ENCODE measurements around the gene LGALS3BP. TPM values are rescaled to one million over a fixed set of nuclear protein-coding genes. Genes with fewer than 3 reads are reported as not detected.

Gene LGALS3BP
- total RNA-seq, 2 donors from 2014 or later = 390 to 448 TPM

DNA sequence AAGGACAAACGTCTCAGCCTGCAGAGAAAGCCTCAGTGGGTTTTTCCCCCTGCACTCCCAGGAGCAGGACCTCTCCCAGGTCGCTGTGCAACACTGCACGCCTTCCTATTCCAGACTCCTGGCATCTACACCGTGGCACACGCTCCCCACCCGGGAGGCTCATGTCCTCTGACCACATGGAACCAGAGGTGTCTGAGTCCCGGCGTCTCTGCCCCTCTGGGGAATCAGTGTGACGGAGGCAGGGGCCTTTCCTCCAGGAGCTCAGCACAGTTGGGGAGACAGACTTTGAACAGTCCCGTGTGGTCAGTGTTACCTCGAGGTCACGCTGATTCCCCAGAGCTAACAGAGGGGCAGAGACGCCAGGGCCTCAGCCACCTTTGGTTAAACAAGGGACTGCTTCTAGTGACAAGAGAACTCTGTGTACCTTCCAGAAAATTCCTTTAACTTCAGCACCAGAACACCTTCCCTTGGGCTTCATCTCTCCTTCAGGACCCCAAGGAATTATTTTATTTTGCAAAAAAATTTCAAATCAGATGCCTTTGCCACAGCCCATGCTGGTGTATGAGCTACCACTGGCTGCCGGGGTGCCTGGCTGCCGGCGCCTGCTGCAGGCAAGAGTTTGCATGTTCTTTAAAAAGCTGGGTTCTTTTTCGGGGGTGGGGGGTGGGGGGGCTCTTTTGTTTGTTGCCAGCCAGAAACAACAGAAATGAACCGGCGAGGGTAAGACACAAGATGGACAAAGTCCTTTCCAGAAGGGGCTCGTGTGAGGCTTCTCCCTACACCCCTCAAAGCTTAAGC lies 23.3 kb upstream of the LGALS3BP start:
- DNase-seq (no peak), ATAC-seq (peak in 1 of 2 donors; percentile 27)

DNA sequence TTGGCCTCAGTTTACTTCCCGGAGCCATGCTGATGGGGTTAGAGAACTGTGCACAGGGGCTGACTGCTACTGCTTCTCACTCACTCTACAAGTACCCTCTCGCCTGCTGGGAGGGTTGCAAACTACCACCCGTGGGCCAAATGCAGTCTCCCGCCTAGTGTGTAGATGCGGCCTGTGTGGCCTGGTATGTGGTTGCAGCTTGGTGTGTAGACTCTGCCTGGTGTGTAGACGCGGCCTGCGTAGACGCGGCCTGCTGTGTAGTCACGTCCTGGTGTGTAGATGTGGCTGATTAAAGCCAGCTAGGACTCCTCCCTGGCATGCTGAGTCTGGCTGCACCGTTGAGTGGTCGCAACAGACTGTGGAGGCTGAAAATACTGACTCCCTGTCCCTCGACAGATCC lies 22.6 kb upstream of the LGALS3BP start:
- ATAC-seq = no peak
- intact Hi-C loops (cut with DNase I) = no loop called here
- DNase-seq = no peak

More for the DNA sequence above, 23.3 kb upstream of the LGALS3BP start:
- intact Hi-C loops (cut with DNase I) = no loop called here

DNA sequence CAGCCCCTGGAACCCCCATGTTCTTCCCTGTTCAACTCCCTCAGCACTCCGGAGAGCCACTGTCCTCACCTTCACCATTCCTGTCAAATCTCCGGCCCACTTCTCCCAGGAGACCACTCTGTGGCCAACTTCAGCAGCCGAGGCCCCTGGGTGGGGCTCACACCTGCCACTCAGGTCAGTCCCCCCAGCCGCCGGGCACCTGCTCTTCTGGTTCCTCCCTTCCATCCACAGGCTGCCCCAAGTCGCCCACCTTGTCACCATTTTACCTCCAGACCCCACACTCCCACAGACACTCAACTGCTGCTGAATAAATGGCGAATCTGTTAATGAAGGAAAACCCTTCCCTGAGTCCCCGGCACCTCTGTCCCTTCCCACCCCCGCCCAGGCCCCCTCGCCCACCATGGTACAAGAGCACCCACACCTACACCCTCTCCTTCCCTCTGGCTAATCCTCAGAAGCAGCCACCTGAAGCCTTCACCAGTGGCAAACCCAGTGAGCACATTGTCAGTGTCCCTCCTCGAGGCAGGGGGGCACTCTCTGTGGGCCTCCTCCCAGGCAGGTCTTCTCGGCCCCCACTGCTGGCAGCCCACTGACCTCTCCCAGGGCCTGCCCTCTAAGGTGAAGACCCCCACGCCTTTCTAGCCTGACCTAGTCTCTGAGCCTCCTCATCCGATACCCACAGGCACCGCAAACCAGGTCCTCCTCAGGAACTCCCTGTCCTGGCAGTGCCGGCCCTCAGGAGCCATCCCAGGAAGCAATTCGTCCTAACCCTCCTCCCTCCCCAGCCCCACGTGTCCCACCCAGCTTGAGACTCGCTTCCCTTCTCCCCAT lies 21.7 kb upstream of the LGALS3BP start:
- DNase-seq (no peak), ATAC-seq (no peak)
- intact Hi-C loops (cut with DNase I) = no loop called here

DNA sequence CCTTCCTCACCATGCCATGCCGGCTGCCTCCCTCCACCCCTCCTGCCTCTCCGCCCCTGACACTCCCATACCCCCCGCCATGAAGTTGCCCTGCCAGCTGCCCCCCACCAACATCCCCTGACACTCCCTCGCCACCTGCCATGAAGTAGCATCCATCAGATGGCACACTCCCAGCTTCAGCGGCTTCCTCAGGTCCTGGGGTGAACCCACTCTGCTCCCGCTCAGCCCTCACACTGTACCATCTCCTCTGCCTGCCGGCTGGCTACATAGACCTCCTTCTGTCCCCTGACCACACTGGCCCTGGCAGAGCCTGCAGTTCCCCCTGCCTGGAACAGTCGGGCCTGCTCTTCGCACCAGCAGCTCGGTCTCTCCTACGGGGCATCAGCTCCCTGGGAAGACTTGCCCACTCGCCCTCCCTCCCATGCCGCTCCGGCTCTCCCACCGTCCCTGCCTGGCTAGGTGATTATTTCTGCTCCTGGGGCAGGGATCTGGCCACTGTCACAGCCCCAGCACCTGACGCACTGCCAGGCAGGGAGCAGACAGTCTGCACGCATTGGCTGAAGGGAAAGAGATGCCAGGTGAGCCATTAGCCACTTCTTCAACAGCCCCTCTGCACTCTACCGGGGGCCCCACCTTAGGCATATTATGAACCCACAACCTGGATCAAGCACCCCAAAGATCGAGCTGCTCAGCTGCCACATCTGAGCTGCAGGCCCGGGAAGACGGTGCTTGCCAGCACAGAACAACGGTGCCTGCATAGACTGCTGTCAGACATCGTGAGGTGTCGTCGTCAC lies 20.9 kb upstream of the LGALS3BP start:
- intact Hi-C loops (cut with DNase I) = no loop called here
- ATAC-seq (no peak), DNase-seq (no peak)

DNA sequence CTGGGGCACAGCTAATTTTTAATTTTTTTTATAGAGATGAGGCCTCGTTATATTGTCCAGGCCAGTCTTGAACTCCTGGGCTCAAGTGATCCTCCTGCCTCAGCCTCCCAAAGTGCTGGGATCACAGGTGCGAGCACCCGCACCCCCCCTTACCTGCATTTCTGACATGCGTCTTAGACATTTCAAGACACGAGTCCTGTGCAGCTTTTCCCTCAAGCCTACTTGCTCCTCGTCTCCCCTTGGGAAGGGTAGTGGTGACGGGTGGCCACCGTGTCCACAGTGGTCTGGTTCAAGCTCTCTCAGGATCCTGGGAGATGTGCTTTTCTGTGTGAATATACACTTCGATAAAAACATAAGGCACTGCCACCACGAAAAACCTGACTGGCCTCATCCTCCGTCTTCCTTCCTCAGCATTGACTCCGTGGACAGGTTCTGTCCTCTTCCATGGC lies 20.2 kb upstream of the LGALS3BP start:
- ATAC-seq (no peak), DNase-seq (no peak)
- intact Hi-C loops (cut with DNase I) = no loop called here

DNA sequence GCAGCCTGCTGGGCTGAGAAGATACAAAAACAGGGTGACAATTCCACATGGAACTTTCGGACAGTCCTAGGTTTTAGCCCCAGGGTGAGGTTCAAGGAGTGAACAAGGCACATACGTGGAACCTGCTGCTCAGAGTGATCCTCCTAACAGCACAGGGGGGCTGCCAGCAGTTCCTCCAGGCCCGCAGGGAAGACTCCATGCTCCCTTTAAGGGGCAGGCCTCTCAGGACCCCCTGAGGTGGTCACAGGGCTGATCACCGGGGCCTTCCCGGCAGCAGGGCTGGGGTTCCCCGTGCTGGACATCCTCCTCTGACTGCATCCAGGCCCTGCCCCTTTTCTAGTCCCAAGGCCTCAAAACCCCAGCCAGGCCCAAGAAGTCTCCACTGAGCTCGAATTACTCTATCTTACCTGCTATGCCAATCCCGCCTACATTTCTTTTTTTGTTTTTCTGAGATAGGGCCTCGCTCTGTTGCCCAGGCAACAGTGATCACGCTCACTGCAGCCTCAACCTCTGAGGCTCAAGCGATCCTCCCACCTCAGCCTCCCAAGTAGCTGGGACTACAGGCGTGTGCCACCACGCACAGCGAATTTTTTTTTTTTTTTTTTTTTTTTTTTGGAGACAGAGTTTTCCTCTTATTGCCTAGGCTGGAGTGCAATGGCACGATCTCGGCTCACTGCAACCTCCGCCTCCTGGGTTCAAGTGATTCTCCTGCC lies 19.5 kb upstream of the LGALS3BP start:
- ATAC-seq = no peak
- intact Hi-C loops (cut with DNase I) = no loop called here

DNA sequence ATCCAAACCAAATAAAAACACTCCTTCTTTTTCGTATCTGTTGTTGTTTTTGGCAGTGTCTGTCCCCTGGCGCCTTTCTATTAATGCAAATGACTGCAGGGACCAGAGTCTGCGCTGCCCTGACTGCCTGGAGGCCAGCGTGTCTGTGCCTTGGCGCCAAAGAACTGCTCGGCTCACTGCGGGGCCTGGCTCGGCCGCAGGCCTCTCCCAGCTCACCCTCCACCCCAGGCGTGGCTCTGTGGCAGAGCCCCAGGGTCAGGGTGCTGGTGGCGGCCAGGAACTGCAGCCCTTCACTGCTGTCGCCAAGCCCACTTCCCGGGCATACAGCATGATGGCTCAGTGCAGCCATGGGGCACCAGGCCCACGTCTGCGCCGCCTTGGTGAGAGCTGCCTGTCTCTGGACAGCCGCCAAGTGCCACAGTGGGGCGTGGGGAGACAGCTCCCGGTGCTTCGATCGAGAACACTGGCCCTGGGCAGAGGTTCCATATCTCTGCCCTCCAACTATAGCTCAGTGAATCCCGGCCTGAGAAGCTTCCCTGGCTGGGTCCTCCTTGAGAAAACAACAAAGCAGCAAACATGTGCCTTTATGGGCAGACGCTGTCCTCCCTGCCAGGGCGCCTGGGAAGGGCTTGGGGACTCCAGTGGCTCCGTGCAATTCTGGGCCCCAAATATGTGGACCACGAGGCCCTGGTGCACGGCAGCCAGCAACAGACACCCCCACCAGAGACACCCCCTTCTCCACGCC lies 18.8 kb upstream of the LGALS3BP start:
- DNase-seq = peak; percentile 77
- ATAC-seq = peak; percentile 77 to 80
- intact Hi-C loops (cut with DNase I) = no loop called here

More for the DNA sequence above, 19.5 kb upstream of the LGALS3BP start:
- no peak for DNase-seq

DNA sequence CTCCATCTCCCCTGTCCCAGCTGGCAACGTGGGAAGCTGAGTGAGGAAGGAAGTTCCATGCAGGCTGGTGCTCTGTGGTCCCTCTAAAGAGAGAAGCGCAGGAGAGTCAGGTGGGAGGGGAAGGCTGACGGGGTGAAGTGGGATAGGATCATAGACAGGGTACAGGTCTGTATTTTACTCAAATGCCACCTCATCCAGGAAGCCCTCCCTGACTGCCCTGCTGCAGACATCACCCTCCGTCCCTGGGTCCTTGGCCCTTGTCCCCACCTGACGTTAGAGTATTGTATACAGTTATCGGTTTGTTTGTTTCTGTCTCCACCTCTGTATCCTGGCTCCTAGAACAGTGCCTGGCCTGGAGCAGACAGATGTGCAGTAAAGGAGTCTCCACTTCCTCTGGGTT lies 18.2 kb upstream of the LGALS3BP start:
- ATAC-seq (no peak), DNase-seq (no peak)
- intact Hi-C loops (cut with DNase I) = no loop called here

DNA sequence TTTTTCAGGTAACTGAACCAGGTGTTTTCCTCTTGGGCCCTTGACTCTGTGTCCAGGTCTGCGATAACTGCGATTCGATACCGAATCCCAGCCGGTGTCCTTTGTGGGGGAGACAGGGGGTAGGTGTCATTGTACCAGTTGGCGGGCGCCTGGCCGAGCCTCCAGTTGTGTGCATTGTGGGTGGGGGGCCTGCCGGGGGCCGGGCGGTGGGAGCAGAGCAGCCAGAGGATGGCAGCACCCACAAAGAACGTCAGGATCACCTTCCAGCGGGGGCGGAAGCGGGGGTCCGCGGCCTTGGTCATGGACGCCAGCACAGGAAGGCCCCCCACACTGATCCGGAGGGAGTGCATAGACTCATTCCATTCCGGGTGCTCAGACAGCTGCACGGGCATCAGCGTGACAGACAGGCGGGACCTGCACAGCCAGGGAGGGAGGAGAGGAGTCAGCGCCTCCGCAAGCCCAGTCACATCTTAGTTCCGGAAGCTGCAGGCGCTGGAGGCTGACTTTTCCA lies 17.6 kb upstream of the LGALS3BP start:
- intact Hi-C loops (cut with DNase I) = no loop called here
- ATAC-seq (no peak), DNase-seq (no peak)

DNA sequence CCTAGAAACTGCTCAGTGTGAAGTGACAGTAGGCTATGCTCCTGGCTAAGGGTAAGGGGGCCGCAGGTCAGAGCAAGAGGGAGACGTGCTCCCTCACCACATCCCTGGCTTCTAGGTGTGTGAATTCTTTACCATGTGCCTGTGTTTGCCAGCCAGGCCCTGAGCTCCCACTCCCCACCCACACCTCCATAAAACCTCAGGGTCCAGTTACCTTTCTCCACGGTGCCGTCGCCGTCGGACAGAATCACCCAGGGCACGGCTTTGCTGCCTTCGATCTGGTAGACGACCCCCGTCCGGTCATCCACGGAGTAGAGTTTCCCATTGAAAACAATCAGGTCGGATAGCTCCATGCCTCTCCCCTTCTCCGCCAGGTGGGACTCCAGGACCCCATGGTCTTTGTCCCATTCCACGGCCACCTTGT lies 17.1 kb upstream of the LGALS3BP start:
- ATAC-seq (no peak), DNase-seq (no peak)
- intact Hi-C loops (cut with DNase I) = no loop called here

DNA sequence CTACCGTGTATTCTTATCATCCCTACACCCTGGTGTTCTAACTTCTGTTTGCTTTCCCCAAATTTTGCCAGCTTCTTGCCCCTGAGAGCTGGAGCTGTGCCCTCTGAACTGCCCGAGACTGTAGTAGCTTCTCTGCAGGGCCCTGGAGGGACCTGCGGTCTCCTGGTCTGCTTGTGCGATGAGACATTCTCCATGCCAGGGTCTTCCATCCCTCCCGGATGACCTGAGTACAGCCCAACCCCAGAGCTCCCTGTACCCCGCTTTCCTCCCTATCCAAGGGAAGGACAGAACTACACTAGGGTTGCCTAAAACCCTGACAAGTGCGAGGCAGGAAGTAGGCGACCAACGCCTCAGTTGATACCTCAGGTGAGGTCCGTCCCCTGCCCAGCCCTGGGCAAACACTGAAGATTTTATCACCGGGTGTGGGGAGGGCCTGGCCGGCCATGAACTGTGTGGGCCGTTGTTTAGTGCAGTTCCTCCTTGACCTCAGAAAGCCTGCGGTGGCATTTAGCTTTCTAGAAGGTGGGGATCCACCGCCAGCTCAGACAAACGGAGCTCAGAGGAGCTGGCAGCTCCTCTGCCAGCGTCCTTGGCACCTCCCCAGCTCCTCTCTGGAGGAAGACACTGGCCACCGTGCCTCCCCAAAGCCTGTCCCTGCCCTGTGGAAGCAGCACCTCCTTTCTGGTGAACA lies 16.2 kb upstream of the LGALS3BP start:
- DNase-seq (no peak), ATAC-seq (no peak)
- intact Hi-C loops (cut with DNase I) = no loop called here

DNA sequence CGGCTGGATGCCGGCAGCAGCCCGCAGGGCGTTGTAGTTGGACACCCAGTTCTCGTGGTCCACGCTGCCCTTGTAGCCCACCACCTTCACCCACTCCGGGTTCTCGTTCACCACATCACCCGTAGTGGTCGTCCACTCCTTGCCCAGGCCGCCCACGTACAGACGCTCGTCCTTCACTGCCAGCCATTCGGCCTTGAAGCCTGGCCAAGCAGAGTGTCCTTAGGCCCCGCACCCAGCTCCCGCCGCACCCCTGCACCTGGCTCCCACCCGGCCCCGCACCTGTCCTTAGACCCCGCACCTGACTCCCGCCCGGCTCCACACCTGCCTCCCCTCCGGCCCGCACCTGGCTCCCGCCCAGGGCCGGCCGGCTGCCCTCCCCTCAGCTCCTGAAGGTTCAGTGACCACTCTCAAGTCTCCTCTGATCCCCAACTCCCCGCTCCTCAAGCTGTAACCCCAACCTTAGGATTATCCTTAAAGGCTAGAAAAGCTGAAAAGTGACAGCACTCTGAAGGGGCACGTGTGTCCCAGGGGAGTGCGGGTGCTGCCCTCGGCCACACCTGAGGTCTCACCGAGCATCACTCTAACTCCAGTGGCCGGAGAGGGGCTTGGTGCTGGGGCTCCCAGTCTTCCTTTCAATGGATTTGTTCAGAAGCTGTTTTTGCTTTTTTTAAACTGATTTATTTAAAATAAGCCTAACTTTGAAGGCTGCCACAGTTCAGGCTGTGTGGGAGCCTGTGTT lies 15.5 kb upstream of the LGALS3BP start:
- ATAC-seq (no peak), DNase-seq (no peak)
- intact Hi-C loops (cut with DNase I) = no loop called here

DNA sequence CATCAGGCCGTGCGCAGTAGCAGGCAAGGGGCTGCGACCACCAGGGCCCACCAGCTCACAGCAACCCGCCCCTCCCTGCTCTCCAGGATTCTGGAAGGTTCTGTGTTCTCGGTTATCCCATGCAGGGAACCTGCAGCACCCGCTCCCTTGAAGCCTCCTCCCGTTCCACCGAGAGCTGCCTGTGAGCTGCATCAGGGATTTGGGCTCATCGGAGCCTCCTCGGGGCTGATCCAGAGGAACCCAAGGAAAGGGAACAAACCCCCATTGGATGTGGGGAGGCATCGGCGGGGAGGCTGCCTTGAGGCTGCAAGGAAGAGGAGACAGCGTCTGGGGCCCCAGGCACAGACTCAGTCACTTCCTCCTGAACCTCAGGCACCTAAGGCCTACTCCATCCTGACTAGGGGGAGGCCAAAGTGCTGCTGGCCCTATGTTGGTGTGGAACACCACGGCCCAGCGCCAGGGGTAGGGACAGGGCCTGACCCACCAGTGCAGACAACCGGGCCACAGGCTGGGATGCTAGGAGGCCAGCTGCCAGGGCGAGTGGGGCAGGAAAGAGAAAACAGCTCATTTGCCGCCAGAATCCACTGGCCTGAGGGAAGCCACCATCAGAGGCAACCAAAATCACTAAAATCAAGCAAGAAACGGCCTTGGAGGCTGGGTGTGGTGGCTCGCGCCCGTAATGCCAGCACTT lies 14.4 kb upstream of the LGALS3BP start:
- intact Hi-C loops (cut with DNase I) = no loop called here
- DNase-seq = no peak
- ATAC-seq = no peak

DNA sequence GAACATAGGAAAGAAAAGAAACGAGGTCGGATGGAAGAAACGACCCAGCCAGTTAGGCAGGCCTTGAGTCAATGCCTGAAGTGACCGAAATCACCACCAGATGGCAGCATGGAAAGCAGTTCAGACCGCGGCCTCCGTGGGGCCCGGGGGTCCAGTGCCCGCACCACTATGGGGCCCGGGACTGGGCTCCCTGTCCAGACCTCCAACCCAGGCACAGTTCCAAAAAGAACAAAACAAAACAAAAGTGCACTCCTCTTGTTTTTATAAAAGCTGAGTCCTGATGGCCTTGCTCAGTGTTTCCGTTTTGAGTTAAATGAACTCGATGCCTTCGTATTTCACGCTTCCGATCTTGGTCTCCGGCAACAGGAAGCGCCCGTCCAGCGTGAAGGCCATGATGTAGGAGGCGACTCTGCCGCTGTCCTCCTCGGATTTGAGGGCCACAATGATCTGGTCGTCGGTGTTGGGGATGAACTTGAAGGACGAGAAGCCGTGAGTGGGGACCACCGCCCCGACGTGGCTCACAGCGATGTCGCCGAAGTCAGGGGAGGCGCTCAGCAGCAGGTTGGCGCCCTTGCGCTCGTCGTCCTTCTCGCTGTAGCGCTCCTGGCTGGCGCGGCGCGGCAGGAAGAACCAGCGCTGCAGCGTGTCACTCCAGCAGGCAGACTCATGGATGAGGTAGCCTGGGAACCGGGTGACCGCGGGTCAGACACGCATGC lies 13.7 kb upstream of the LGALS3BP start:
- DNase-seq (peak; percentile 76), ATAC-seq (peak; percentile 25 to 34)
- intact Hi-C loops (cut with DNase I) = no loop called here

DNA sequence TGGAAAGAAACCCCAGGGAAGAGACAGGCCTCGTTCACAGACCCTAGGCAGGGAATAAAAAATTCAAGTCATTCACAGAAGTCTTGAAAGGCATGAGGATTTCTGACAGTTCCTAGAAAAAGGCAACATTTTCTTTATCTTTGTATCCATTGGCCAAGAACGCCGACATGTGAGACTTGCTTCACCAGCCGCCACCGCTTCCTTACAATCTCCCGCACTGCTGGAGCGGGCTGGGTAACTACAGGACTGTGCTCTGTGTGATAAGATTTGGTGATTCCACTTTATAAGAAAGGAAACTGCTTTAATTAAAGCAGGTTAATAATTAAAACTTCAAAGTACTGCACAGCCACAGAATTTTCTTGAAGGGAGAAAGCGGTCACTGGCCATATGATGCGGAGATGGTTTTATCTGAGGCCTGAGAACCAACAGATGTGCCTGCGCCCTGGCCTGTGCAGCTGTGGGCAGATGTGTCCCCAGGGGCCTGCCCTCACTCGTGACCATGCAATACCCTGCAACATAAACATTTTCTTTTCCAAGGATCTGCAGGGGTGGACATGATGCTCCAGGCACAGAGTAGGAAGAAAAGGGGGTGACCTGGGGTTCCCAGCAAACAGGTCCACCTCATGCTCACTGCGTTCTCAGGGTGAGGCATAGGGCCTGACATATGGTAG lies 13.0 kb upstream of the LGALS3BP start:
- DNase-seq = no peak
- ATAC-seq = no peak
- intact Hi-C loops (cut with DNase I) = no loop called here
